HG03060 (cell line): ENCODE data around the gene OLFM2.

Experiments
- ATAC-seq: cut with Tn5 transposase; IDR thresholded peaks from one replicate; pipeline ENCODE4 v1.9.1; 2021; ENCODE audit warnings: low read depth, moderate number of reproducible peaks; ENCODE audit not compliant: unreplicated experiment

The OLFM2 gene

DNA sequence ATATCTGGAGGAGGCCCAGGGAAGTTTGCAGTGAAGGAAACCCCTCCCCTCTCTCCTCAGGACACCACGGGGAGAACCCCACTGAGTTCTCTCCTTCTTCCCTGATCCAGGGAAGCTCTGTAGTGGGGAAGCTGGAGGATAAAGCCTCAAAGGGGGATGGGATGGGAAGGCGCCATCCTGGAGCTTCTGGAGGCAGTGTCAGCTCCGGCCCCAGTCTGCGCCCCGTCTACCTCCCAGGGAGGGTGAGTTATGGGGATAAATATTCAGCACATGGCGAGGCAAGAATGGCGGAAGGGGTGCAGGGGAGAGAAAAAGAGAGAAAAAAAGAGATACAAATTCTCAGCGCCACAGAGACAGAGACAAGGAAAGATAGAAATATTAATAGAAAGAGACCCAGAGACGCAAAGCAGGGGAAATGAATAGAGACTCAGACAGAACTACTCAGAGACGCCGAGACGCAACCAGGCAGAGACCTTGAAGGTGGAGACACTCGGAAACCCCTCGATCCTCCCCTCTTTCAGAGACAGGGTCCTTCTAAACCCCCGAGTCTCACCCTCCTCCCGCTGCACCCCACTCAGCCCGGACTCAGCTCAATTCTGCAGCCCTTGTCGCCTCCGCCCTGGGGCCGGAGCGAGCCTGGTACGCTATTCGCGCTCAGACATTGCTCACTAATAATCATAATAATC, 23.6 kb downstream of the OLFM2 start:
- ATAC-seq: no peak

DNA sequence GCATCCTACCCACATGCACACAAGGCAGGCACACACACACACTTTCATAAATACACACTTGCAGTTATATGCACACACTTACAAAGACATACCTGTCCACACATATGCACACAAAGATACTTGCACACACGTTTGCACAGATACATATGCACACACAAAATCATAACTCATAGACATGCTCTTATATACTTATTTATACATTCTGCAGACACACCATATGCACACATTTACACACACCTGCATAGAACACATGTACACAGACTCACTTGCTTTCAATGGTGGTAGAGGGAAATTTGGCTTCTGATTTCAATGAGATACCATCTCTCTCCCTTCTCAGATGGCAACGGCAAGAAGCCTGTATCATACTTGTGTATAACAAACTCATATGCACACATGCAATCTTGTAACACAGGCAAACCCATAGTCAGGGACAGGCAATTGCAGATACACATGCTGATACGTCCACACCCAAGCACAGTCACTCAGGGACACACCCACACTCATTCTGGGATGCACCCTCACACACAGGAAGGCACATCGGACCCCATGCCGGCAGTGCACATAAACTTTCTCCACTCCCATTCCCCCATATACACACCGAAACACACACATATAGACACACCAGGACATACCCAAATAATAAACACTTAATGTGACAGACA, 24.7 kb downstream of the OLFM2 start:
- ATAC-seq: no peak

DNA sequence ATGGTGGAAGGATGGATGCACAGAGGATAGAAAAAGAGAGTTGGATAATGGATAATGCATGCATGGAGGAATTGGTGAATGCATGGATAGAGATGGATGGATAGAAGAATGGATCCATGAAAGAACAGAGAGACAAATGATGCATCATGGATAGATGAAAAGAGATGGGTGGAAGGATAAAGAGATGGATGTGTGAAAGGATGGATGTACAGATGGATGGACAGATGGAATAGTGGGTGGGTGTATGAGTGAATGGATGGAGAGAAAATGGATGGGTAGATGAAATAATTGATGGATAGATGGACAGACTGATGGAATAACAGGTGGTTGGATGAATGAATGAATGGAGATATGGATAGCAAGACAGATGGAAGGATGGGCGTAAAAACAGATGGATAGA, 25.7 kb downstream of the OLFM2 start:
- no peak for ATAC-seq

DNA sequence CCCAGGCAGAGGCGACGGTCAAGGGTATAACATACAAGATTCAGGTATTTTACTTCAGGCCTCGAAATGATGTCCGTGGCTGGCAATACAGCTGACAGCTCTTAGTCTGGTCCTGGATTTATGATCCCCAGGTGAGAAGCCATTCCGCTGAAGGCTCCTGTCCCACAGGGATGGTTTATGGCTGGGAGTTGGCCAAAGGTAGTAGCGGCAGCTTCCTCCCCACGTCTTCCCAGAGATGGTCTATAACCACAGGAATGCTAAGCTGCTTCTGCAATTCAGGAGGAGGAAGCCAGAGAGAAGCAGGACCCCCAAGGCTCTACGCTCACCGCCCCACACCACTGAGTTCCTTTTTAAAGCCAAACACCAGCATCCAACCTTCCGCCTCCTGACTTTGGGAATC, 27.1 kb downstream of the OLFM2 start:
- ATAC-seq: no peak

DNA sequence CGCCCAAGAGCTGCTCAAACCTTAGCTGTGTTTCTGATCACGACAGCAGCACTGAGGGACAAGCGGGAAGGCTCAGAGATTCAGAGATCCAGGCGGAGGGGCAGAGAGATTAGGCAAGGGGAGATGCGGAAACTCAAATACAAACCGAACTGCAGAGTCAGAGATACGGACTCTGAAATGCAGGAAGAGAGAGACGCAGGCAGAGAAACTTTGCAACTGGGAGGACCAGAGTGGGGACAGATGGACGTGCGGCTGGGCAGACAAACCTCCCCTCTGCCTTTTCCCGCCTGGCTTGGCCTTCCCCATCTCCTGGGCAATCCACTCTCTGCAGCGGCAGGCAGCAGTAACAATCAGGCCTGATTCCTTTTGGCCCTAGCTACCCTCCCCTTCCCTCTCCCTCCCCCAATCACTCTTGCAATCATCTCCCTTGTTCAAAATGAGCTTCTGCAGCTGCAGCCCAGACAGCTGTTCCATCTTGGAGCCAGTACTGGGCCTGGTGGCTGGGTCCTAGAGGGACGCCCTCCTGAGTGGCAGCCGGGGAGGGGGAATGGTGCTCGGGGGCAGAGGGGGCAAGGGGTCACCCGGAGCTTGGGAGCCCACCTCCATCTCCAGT, 29.7 kb downstream of the OLFM2 start:
- no peak for ATAC-seq

DNA sequence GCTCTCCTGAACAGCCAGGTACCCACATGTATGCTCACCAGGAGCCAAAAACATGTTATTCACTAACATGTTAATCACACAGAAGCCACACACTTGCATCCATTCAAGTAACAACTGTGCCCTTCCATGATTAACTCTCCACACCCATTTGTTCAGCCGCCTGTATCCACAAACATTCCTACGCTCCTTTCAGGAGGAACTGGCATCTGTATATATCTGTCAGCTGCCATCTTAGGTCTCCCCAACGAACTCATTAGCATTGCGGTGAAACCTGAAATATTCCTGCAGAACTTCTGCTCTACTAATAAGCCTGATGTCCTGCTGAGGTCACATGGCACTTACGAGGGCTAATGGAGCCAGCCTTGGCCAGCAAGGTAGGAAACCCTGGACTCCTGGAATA, 33.0 kb downstream of the OLFM2 start:
- no peak for ATAC-seq

DNA sequence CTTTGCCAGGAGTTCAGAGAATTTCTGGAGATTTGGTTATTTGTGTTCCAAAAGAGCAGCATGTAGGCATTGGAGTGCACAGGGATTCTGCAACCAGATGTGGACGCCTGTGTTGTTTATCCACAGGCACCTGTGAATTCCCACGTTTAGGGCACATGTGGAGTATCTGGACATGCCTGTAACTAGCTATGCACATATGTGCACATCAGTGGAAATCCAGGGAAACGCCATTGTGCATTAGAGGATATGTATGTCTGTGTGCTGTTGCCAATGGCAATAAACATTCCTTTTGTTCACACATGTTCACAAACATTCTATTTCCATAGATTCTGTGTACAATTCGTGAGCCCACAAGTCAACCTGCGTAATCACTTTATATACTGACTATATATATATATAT, 34.7 kb downstream of the OLFM2 start:
- ATAC-seq: no peak

DNA sequence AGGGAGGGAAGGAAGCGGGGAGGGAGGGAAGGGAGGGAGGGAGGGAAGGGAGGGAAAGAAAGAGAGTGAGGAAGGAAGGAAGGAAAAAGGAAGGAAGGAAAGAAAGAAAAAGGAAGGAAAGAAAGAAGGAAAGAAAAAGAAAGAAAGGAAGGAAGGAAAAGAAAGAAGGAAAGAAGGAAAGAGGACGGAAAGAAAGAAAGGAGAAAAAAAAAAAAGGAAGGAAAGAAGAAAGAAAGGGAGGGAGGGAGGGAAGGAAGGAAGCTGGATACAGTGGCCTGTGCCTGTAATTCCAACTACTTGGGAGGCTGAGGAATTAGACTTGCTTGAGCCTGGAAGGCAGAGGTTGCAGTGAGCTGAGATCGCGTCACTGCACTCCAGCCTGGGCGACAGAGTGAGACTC, 35.3 kb downstream of the OLFM2 start:
- no peak for ATAC-seq

DNA sequence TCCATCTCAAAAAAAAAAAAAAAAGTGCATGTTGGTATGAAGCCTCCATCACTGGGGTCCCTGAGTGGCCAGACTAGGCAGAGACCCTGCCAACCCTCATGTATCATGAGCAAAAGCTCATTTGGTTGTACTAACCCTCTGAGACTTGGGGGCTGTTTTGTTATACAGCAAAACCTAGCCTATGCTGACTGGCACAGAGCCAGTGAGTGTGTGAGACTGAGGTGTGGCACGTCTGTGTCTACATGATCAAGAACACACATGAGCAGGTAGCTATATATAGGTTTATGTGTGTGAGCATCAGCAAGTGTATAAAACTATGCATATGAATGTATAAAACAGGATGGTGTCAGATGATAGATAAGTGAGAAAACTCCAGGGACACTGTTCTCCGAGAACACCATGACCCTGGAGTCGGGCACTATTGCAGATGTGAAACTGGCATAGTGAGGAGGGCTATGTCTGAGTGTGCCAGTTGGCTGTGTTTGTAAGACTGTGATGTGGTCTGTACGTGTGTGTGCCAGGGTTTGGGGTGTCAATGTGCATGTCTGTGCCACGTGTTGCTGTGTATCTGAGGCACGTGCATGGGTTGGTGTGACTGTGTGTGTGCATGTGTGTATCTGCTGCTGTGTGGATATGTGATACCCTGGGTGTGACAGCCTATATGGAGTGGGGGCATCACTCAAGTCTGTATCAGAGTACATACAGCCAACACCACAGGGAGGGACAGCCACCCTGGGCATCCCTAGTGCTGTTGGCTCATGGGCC, 44.5 kb downstream of the OLFM2 start:
- ATAC-seq: no peak

DNA sequence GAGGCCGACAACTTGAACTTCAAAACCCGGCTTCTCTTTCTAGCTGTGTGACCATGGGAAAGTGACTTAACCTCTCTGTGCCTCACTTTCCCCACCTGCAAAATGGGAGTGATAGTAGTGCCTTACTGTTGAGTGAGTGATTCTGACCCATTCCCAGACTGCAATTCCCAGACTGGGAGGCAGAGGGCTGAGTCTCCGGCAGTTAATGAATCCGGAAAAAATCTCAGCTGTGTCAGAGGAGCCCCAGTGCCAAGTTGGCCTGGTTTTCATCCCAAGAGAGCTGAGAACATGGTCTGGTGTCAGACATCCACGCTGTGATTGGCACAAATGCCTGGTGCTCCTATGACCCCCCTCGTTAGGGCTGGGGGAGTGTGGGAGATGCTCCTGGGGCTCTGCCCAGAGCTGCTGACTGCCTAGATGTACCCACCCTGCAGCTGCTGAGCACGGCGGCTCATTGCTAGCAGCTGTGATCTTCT, 51.2 kb downstream of the OLFM2 start:
- ATAC-seq: no peak

DNA sequence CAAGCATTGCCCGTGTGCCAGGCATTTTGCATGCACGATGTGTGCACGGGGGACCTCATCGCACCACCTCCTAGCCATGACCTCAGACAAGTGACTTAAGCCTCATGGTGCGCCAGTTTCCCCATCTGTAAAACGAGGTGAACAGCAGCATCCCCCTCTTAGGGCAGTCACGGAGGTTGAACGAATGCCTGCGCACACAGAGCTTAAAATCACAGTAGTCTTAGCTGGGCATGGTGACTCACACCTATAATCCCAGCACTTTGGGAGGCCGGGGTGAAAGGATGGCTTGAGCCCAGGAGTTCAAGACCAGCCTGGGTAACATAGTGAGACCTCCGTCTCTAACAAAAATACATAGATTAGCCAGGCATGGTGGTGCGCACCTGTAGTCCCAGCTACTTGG, 52.6 kb downstream of the OLFM2 start:
- ATAC-seq: no peak

DNA sequence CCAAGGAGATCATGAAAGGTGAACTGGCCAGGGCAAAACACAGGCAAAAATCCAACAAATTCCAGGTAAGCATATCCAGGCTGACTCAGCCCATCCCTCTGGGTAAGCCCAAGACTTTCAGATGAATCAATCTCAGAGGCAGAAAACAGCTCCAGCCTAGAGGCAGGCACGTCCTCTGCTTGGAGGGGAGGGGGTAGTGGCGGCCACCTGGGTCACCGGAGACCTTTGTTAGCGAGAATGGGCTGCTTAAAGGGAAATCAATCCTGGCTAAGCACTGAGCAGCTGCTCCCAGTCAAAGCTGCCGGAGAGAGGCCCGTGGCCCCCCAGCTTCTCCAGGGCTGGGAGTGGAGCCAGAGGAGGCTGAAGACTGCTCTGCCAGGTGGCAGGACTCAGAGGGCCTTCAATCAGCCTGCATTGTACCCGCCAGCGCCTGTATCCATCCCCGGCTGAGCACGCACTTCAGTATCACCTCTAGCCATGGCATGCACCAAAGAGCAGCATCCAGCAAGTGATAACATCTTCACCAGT, 53.0 kb downstream of the OLFM2 start:
- ATAC-seq: no peak

DNA sequence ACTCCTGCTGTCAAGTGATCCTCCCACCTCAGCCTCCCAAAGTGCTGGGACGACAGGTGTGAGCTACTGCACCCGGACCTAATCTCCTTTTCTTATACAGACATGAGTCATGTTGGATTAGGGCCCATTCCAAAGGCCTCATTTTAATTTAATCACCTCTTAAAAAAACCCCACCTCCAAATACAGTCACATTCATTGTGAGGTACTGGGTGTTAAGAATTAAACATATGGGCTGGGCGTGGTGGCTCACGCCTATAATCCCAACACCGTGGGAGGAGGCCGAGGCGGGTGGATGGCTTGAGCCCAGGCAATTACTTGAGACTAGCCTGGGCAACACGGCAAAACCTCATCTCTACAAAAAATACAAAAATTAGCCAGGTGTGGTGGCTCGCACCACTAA, 54.6 kb downstream of the OLFM2 start:
- no peak for ATAC-seq

DNA sequence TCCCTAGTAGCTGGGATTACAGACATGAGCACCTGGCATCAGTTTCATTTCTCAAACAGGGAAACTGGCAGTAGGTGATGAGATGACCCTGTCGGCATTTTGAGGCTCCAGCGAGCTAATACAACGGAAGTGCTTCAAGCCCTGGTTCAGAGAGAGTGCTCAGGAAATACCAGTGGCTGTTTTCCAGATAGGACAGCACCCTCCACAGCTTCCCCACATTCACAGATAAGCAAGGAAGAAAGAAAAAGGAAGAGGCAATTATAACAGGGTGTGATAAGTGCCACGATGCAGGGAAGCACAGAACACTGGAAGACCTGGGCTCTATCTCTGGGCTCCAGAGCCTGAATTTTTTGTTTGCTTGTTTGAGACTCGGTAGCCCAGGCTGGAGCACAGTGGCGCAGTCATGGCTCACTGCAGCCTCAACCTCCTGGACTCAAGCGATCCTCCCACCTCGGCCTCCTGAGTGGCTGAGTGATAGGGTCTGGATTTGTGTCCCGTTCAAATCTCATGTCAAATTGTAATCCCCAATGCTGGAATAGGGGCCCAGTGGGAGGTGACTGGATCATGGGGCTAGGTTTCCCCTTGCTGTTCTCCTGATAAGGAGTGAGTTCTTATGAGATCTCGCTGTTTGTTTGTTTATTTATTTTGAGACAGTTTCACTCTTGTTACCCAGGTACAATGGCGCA, 57.7 kb downstream of the OLFM2 start:
- no peak for ATAC-seq

DNA sequence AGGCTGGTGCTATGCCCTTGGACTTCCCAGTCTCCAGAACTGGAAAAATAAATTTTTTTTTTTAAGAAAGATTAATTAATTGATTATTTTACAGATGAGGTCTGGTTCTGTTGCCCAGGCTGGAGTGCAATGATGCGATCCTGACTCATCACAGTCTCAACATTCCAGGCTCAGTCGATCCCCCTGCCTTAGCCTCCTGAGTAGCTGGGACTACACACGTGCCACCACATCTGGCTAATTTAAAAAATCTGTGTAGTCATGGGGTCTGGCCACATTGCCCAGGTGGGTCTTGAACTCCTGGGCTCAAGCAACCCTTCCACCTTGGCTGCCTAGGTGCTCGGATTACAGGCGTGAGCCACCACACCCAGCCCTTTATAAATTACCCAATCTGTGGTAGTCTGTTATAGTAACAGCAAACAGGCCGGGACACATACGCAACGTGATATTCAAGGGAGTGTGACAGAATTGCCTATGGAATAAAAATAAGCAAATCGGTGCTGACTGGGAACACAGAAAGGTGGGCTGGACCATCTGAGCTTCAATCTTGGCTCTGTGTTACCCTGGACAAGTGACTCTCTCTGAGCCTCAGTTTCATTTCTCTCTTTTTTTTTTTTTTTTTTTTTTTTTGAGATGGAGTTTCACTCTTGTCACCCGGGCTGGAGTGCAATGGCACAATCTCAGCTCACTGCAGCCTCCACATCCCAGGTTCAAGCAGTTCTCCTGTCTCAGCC, 58.4 kb downstream of the OLFM2 start:
- no peak for ATAC-seq

DNA sequence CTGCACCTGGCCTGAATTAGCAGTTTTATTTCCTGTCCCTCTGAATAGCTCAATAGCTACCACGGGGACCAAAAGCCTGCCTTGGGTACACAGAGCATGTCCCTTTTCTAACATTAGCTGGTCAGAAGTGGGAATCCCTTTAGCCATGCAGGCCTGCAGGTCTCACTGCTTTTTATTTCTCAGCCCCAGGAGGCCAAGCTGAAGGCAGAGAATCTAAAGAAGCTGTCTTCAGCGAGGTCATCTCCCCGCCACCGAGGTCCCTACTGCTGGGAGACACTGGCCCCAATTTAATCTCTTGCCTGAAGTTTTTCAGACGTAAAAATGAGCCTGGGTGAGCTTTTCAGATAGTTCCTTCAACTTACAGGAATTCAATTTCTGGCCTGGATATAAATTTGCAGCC, 60.5 kb downstream of the OLFM2 start:
- no peak for ATAC-seq

DNA sequence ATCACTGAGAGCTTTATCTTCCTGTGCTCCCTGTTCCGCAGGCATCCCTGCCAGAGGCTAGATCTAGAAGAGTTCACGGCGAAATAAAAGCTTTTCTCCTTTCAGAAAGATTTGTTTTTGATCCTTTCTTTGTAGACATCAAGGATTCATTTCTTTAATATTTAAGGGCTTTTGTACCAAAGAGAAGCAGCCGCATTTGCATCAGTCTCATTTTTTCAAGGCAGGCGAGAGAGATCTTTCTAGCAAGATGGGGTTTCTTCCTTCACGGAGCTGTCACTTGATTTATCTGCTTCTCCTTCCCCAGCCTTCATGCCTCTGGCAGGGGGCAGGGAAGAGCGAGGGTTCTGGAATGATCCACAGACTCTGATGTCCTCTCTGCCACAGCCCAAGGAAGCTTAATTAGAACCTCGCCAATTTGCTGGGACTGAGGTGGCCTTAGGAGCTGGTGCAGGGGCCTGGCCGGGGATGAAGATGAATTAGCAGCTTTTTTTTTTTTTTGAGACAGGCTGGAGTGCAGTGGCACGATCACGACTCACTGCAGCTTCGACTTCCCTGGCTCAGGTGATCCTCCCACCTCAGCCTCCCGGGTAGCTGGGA, 61.2 kb downstream of the OLFM2 start:
- no peak for ATAC-seq

DNA sequence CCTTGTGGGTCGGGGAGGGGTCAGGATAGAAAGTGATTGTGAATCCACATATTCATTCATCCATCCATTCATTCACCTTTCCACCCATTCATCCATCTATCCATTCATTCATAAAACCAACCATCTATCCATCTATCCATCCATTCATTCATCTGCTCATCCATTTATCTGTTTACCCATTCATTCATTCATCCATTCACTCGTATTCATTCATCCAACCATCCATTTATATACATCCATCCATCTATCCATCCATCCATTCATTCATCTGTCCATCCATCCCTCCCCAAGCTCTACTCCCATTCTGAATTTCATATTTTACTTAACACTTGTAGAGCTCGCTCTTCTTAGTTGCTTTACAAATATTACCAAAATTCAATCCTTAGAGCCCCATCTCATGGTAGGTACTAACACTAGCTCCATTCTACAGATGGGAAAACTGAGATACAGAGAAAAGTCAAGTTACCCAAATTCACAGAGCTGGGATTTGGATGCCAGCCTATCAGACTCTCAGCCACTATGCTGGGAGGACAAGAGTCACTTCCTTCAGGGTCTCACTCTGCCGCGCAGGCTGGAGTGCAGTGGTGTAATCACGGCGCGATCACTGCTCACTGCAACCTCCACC, 63.6 kb downstream of the OLFM2 start:
- no peak for ATAC-seq
